K562 (cell line): ENCODE data around the gene RNF144A. TPM values are rescaled to one million over a fixed set of nuclear protein-coding genes. Genes with fewer than 3 reads are reported as not detected.

Experiments
- ARHGAP35 ChIP-seq: fragments of 450-650 bp; IDR thresholded peaks from 2 replicates; pipeline ENCODE4 v1.6.1; 2018; ENCODE audit not compliant: partially characterized antibody
- ARID2 ChIP-seq: fragments of 450-650 bp; IDR thresholded peaks from 2 replicates; pipeline ENCODE4 v1.6.1; 2017; ENCODE audit warnings: antibody characterized with exemption, mild to moderate bottlenecking
- BRF1 ChIP-seq: IDR thresholded peaks from 3 replicates; pipeline ENCODE4 v1.6.1; 2011; ENCODE audit warnings: borderline replicate concordance, mild to moderate bottlenecking; ENCODE audit not compliant: insufficient read length; ENCODE audit errors: extremely low read depth
- BRF2 ChIP-seq: IDR thresholded peaks from 3 replicates; pipeline ENCODE4 v1.6.1; 2011; ENCODE audit warnings: borderline replicate concordance, mild to moderate bottlenecking; ENCODE audit not compliant: insufficient read length, insufficient read depth
- CBX2 ChIP-seq: fragments of 200-600 bp; sonication (generic); IDR thresholded peaks from one replicate; pipeline ENCODE4 v1.6.1; 2012; ENCODE audit warnings: mild to moderate bottlenecking, low read length, inconsistent platforms; ENCODE audit not compliant: insufficient read depth, poor library complexity, severe bottlenecking
- CTBP1 ChIP-seq: fragments of 450-650 bp; IDR thresholded peaks from 2 replicates; pipeline ENCODE4 v1.6.1; 2016; ENCODE audit warnings: borderline replicate concordance
- E2F1 ChIP-seq: sonication (generic); formaldehyde crosslinking; IDR thresholded peaks from 2 replicates; pipeline ENCODE4 v1.8.1; 2023; ENCODE audit warnings: mild to moderate bottlenecking, missing genetic modification reagents, moderate library complexity
- ESRRB ChIP-seq: fragments of 250-450 bp; sonication (Bioruptor Pico); IDR thresholded peaks from 2 replicates; pipeline ENCODE4 v1.5.0; 2020; ENCODE audit warnings: mild to moderate bottlenecking, moderate library complexity, borderline replicate concordance
- FOXA3 ChIP-seq, 2 experiments: fragments of 450-650 bp in 1 of 2; sonication (generic) in 1 of 2; formaldehyde crosslinking; IDR thresholded peaks in 1 of 2; conservative IDR thresholded peaks in 1 of 2; 2 replicates each; pipeline versions ENCODE4 v1.4.0 to v1.8.0; 2020 to 2022; ENCODE audit warnings: mild to moderate bottlenecking in 2 of 2, missing genetic modification reagents in 1 of 2
- HMG20B ChIP-seq: fragments of 250-450 bp; sonication (Bioruptor Pico); IDR thresholded peaks from 2 replicates; pipeline ENCODE4 v1.5.0; 2021; ENCODE audit warnings: mild to moderate bottlenecking
- ILK ChIP-seq: fragments of 450-650 bp; IDR thresholded peaks from 2 replicates; pipeline ENCODE4 v1.6.1; 2016; ENCODE audit warnings: missing genetic modification characterization, low read depth, mild to moderate bottlenecking, missing compliant biosample characterization, moderate library complexity, borderline replicate concordance
- L3MBTL2 ChIP-seq: fragments of 450-650 bp; IDR thresholded peaks from 2 replicates; pipeline ENCODE4 v1.6.1; 2016; ENCODE audit warnings: mild to moderate bottlenecking, moderate library complexity
- NFATC3 ChIP-seq: fragments of 450-650 bp; IDR thresholded peaks from 2 replicates; pipeline ENCODE4 v1.6.1; 2017; ENCODE audit warnings: mild to moderate bottlenecking
- PCBP2 ChIP-seq: fragments of 200-400 bp; formaldehyde crosslinking; IDR thresholded peaks from 2 replicates; pipeline ENCODE4 v1.6.1; 2018; ENCODE audit warnings: low read length, low read depth, mild to moderate bottlenecking, moderate library complexity; ENCODE audit not compliant: poor library complexity, severe bottlenecking
- POLR3A ChIP-seq: IDR thresholded peaks from 2 replicates; pipeline ENCODE4 v1.6.1; 2011; ENCODE audit warnings: borderline replicate concordance, mild to moderate bottlenecking, moderate library complexity; ENCODE audit not compliant: insufficient read length, insufficient read depth; ENCODE audit errors: extremely low read depth
- SMC3 ChIP-seq: conservative IDR thresholded peaks from 2 replicates; pipeline ENCODE4 v1.6.1; 2011; ENCODE audit warnings: low read depth, low read length, improper control_type of control experiment; ENCODE audit not compliant: insufficient read depth
- ZBTB11 ChIP-seq, 3 experiments: fragments of 200-800 bp in 1 of 3; fragments of 250-450 bp in 1 of 3; fragments of 450-650 bp in 1 of 3; sonication (Bioruptor Pico) in 1 of 3; sonication (Bioruptor generic) in 1 of 3; formaldehyde crosslinking in 1 of 3; IDR thresholded peaks; 2 replicates each; pipeline versions ENCODE4 v1.6.1 to v1.8.0; 2016 to 2022; ENCODE audit warnings: mild to moderate bottlenecking in 2 of 3, missing genetic modification characterization in 2 of 3, missing compliant biosample characterization in 1 of 3, moderate library complexity in 1 of 3
- ZNF217 ChIP-seq: sonication (generic); formaldehyde crosslinking; IDR thresholded peaks from 2 replicates; pipeline ENCODE4 v1.8.0; 2022; ENCODE audit warnings: mild to moderate bottlenecking, missing genetic modification reagents
- polyA plus RNA-seq, 8 experiments: library from polyadenylated mRNA; depleted of rRNA in 4 of 8; stranded (reverse) in 5 of 8; unstranded in 3 of 8; fragments of >200 nt; fragmentation: Nextera tagmentation in 2 of 8; fragmentation: Illumina TruSeq in 1 of 8; extraction: Ambion mirVana in 2 of 8; extraction: Trizol in 1 of 8; gene quantifications; 2 replicates each; pipeline versions ENCODE4 v1.2.1 to v1.2.3, GENCODE V29; 2011 to 2014; ENCODE audit warnings: inconsistent platforms in 1 of 8, missing spikeins in 1 of 8
- total RNA-seq, 7 experiments: library from RNA; depleted of rRNA in 6 of 7; stranded (reverse); fragments of >200 nt in 6 of 7; fragmentation: Illumina TruSeq in 2 of 7; extraction: Trizol in 2 of 7; gene quantifications; 2 replicates each; pipeline versions ENCODE4 v1.2.1 to v1.2.3, GENCODE V29; 2011 to 2021; ENCODE audit warnings: low replicate concordance in 1 of 7
- TF ChIP-seq, protein P1 (sequence below): sonication (generic); formaldehyde crosslinking; IDR thresholded peaks from 2 replicates; pipeline ENCODE4 v1.8.1; 2023; ENCODE audit warnings: mild to moderate bottlenecking, missing genetic modification reagents

Gene RNF144A
- total and polyA plus RNA-seq, 9 of the 15 experiments (the other 6 are each of a cell fraction or from before 2014, with no cell fraction given): 0.96 to 11.3 (median 6.2) TPM

DNA sequence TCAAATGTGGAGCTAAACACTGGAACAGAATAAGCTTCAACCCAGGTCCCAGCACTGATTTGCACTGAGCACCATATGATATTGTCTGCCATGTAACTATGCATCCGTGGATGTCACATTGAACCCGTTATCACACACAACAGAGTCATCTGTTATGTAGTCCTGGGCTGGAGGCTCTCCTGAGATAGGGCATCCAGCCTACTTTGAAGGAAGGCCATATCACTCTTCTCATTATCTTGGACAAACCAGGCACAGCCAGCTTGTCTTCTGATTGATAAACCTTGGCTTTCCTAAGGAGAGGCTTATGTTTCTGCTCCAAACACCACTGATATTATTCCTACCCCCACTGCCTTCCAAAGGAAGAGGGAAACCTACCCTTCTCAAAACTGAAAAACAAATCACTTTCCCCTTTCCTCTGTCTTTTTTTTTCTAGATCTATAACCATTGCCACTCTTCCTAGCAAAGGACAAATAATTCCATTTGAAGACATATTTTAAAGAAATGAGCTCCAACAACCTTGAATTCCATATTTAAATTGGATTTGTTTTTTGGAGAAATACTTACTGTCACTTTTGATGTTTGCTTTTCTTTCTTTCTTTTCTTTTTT is 23.2 kb upstream of the RNF144A start (continued):
- TF ChIP-seq PCBP2: no peak
- no peak for TF ChIP-seq CBX2
- no peak for TF ChIP-seq ARID2
- peak in 1 of 3 experiments; percentile 88; a peak in 2 of 6 replicates for TF ChIP-seq ZBTB11 (CRISPR knock-in tag; IDR thresholded peaks at IDR 0.05)
- 0 out of 2 replicates have a peak, but pooled peaks have one; percentile 34 for TF ChIP-seq L3MBTL2
- 0 out of 4 replicates have a peak, but pooled peaks of 1 of the 2 experiments have one; percentile 28 for TF ChIP-seq FOXA3 (CRISPR knock-in tag; conservative IDR thresholded peaks at IDR 0.05 in 1 of 2, IDR thresholded peaks at IDR 0.05 in 1 of 2)
- TF ChIP-seq ZNF217 (CRISPR knock-in tag): no peak
- TF ChIP-seq ARHGAP35: no peak
- no peak for TF ChIP-seq BRF2
- TF ChIP-seq POLR3A: no peak
- no peak for TF ChIP-seq E2F1
- 0 out of 2 replicates have a peak, but pooled peaks have one; percentile 12 for TF ChIP-seq ILK (tag)
- no peak for TF ChIP-seq NFATC3
- TF ChIP-seq CTBP1: peak; percentile 99
- no peak for TF ChIP-seq BRF1
- peak; percentile 66; the same call in 1 of the 2 replicates for TF ChIP-seq ESRRB (CRISPR knock-in tag)
- no peak for TF ChIP-seq HMG20B (CRISPR knock-in tag)
- no peak for TF ChIP-seq SMC3
- TF ChIP-seq, protein P1, sequence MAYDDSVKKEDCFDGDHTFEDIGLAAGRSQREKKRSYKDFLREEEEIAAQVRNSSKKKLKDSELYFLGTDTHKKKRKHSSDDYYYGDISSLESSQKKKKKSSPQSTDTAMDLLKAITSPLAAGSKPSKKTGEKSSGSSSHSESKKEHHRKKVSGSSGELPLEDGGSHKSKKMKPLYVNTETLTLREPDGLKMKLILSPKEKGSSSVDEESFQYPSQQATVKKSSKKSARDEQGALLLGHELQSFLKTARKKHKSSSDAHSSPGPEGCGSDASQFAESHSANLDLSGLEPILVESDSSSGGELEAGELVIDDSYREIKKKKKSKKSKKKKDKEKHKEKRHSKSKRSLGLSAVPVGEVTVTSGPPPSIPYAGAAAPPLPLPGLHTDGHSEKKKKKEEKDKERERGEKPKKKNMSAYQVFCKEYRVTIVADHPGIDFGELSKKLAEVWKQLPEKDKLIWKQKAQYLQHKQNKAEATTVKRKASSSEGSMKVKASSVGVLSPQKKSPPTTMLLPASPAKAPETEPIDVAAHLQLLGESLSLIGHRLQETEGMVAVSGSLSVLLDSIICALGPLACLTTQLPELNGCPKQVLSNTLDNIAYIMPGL (CRISPR knock-in tag): no peak
